BJ (cell line): ENCODE data around the gene IZUMO4. TPM values are rescaled to one million over a fixed set of nuclear protein-coding genes. Genes with fewer than 3 reads are reported as not detected.
A peak's percentile ranks its signal among the peaks of the same experiment; 100 is the strongest.

Experiments
- CTCF ChIA-PET: fragments of 350-600 bp; formaldehyde crosslinking; extraction: SDS; loops from one replicate; lab custom pipeline; 2021; ENCODE audit warnings: antibody characterized with exemption, inconsistent platforms; lab: Yijun Ruan, JAX
- POLR2A ChIA-PET: fragments of 300-600 bp; sonication (Branson Sonifier 250); formaldehyde crosslinking; extraction: SDS; loops from one replicate; lab custom pipeline; 2021; ENCODE audit warnings: antibody characterized with exemption; lab: Charles Lee
- DNase-seq: peaks from one replicate; pipeline ENCODE4 v3.0.0-alpha.2; 2011; ENCODE audit warnings: low read depth
- H3K27me3 ChIP-seq: 2 replicates; pipeline ENCODE4 v1.6.0; 2011; ENCODE audit warnings: low read length; ENCODE audit not compliant: control insufficient read depth, insufficient read depth
- H3K36me3 ChIP-seq: 2 replicates; pipeline ENCODE4 v1.5.1; 2011; ENCODE audit warnings: low read length; ENCODE audit not compliant: control insufficient read depth, insufficient read depth
- H3K4me3 ChIP-seq: 2 replicates; pipeline ENCODE4 v1.5.1; 2011; ENCODE audit warnings: low read depth, mild to moderate bottlenecking, control low read depth, low read length
- polyA plus RNA-seq: library from polyadenylated mRNA; depleted of rRNA; stranded (reverse); fragments of >200 nt; gene quantifications from 2 replicates; pipeline ENCODE4 v1.2.3, GENCODE V29; 2011
- TF ChIP-seq, protein P1 (sequence below): IDR thresholded peaks from 2 replicates; pipeline ENCODE4 v1.5.1; 2011; ENCODE audit warnings: low read depth, mild to moderate bottlenecking, control low read depth, inconsistent platforms, low read length, moderate library complexity; ENCODE audit not compliant: insufficient read depth

IZUMO4 gene
- polyA plus RNA-seq, 1 experiment: 1.3 TPM

DNA sequence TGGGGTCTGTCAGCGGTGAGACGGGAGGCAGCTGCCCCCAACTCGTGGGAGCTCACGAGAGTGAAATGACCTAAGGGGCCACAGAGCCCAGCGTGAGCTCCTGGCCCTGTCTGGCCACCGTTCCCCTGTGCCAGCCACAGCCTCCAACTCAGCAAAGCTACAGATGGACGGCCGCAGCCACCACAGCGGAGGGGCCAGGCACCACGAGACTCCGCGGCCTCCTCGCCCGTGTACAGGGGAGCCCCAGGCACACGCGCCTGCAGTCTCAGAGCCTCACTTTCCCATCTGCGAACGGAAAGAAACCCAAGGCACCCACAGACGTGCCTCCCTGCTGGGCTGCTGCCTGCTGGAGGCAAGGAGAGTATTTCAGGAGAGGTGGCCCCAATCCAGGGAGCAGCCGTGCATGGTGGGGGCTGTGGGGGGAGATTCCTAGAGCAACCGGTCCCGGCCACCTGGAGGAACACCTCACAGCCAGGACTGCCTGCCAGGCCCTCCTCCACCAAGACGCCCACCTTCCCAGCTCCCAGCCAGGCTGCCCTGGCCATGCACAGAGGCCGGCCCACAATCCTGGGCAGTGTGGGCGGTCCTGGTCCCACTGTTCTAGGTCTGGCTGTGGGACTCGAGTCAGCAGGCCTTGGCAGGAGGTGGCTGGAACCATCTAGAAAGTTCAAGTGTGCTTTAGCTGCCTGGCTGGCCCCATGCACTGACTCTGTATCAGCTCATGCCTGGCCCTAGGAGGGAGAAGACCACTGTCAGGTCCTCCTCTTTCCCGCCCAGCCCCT lies 47.6 kb upstream of the IZUMO4 start:
- ChIA-PET POLR2A (no interaction called here), CTCF (interaction anchor here (1.5 kb wide), 1 partner anchor 21 kb away, joined by 5 read pairs; no protein-coding TSS in a partner anchor)
- Histone ChIP-seq H3K27me3 (no peaks in the 10 kb centered on the region), H3K4me3 (peak overlapping the region; percentile 93), H3K36me3 (peaks cover 28% of the 10 kb centered on the region)
- DNase-seq: no peak
- TF ChIP-seq, protein P1, sequence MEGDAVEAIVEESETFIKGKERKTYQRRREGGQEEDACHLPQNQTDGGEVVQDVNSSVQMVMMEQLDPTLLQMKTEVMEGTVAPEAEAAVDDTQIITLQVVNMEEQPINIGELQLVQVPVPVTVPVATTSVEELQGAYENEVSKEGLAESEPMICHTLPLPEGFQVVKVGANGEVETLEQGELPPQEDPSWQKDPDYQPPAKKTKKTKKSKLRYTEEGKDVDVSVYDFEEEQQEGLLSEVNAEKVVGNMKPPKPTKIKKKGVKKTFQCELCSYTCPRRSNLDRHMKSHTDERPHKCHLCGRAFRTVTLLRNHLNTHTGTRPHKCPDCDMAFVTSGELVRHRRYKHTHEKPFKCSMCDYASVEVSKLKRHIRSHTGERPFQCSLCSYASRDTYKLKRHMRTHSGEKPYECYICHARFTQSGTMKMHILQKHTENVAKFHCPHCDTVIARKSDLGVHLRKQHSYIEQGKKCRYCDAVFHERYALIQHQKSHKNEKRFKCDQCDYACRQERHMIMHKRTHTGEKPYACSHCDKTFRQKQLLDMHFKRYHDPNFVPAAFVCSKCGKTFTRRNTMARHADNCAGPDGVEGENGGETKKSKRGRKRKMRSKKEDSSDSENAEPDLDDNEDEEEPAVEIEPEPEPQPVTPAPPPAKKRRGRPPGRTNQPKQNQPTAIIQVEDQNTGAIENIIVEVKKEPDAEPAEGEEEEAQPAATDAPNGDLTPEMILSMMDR: no peak

- ChIA-PET CTCF (no interaction called here), POLR2A (no interaction called here)
- peaks cover 23% of the 10 kb centered on the region for H3K36me3 ChIP-seq
- no peaks in the 10 kb centered on the region for H3K27me3 ChIP-seq
- TF ChIP-seq, protein P1: no peak
- H3K4me3 ChIP-seq: peak overlapping the region; percentile 93
- DNase-seq: no peak
These were observed 46.9 kb upstream of the IZUMO4 start for GRCh38 chr19:2049741-2050348.

DNA sequence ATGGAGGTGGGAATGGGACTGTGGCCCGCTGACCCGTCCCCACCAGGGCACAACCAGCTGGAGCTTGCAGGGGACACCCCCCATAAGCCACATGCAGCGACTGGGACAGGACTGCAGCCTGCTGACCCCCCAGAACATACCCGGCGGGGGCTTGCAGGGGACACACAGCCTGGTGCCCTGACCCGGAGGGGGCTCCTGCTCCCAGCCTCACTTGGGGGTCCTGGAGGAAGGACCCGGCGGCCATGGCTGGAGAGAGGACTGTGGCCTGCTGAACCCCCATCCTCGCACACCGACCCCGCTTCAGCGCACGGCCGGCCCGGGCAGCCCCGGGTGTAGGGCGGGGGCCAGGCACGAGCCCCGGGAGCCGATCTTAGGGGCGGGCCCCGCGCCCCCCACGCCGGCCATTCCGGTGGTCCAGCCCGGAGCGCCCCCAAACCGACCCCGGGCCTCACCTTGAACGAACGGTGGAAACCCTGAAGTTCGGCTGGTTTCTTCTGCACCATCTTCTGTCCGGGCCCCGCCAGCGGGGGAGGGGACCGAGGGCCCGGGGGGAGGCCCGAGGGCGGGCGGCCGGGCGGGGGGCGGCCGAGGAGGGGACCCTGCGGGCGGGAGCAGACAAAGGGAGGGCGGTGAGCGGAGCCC lies 46.2 kb upstream of the IZUMO4 start:
- no peak for DNase-seq
- CTCF ChIA-PET: no interaction called here
- H3K4me3 ChIP-seq: peak overlapping the region; percentile 93

DNA sequence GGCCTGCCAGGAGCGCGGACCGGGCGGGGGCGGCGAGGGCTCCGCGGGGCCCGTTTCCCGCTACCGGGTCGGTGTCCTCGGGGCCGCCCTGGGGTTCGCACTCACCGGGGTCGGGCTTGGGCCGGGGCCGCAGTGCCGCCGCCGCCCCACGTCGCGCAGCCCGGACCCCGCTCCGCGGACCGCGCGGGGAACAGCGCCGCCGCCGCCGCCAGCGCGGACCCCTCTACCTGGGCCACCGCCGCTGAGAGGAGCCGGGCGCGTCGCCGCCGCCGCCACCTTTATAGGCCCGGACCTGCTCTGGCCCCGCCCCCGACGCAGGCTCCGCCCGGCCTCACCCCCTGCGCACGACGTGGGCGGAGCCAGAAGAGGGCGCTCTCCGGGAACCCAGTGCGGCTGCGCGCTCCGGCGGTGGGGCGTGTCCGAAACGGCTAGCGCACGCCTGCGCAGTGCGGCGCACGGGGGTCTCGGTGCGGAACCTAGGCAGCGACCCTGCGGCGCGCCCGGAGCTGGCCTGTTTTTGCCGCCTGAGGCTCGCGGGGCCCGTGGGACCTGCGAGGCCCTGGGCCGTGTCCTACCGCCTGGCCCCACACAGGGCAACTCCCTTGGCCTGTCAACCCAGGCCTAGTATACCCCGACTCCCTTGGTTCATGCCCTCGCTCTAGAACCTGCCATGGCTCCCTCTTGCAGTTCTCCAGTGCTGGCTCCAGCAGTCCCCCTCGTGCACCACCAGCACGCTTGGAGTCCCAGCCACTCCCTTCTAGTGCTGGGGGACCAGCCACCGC lies 45.5 kb upstream of the IZUMO4 start, which contains the start of gene MKNK2:
MKNK2 (minus strand) TSS at position 254 of the 782 bp plus-strand sequence. CDS start 393 bp downstream, outside the sequence.
- TF ChIP-seq, protein P1: peak; percentile 45
- ChIA-PET POLR2A (no interaction called here), CTCF (interaction anchor here (0.9 kb wide), 1 partner anchor 123 kb away, joined by 5 read pairs; no protein-coding TSS in a partner anchor)

More for the DNA sequence above, 46.2 kb upstream of the IZUMO4 start:
- POLR2A ChIA-PET: no interaction called here
- Histone ChIP-seq H3K27me3 (no peaks in the 10 kb centered on the region), H3K36me3 (peaks cover 17% of the 10 kb centered on the region)
- TF ChIP-seq, protein P1: no peak

More for the DNA sequence above, 45.5 kb upstream of the IZUMO4 start, which contains the start of gene MKNK2:
- no peaks in the 10 kb centered on the region for H3K27me3 ChIP-seq
- H3K4me3 ChIP-seq: peak within 1 kb of the TSS; percentile 93
- H3K36me3 ChIP-seq: peaks cover 10% of the 10 kb centered on the region
- DNase-seq: no peak
